Kasumi-1 (cell line): ENCODE data around the gene NAT9.

ENCODE experiments used
- DNase-seq, 2 experiments: peaks; one replicate each; lab custom pipeline; 2025; lab: John Stamatoyannopoulos, UW

The NAT9 gene

GRCh38 chr17:74728702-74729075, 47.5 kb downstream of the NAT9 start:
- no peak for DNase-seq

GRCh38 chr17:74728033-74728701, 48.0 kb downstream of the NAT9 start:
- no peak for DNase-seq

GRCh38 chr17:74725111-74725510, 51.0 kb downstream of the NAT9 start:
- no peak for DNase-seq

GRCh38 chr17:74723891-74724290, 52.3 kb downstream of the NAT9 start:
- DNase-seq: no peak

- DNase-seq: no peak
Observed at GRCh38 chr17:74722782-74723181, 53.4 kb downstream of the NAT9 start.
